DLD1 (cell line): ENCODE results near the gene MUSTN1.

ENCODE experiments used
- in situ Hi-C: cut with HindIII; loops from 2 replicates; pipeline ENCODE4 v1.10.0; 2017; ENCODE audit warnings: low sequenced_read_pairs

Gene MUSTN1

DNA sequence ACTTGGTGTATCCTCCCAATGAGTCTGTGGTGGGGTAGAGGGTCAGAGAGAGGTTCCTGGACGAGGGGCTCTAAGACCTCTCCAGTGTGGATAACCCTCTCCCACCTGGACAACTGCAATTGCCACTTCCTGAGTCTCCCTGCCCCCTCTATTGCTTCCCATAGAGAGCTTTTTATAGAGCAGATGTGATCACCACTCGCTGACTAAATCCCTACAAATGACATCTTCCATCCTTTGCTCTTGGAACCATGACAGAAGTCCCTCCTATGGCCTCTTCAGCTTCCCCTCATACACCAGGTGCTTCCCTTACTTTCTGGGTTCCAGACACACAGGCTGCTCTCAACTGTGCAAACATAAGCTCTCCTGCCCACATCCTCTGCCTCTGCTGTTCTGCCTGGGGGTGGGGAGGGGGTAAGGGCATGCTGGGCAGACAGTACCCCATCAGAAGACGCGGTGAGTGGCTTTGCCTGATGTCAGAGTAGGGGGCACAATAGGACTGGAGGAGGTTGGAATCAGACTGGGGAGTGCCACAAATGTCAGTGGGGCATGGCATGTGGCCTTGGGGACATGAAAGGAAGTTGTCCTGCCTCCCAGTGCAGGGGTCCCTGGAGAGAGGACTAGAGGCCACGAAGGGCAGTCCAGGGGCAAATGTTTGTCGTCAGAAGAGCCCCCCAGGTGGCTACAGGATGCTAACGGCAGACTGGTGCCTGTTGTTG, 25.0 kb downstream of the MUSTN1 start:
- in situ Hi-C loops, result no loop called here

DNA sequence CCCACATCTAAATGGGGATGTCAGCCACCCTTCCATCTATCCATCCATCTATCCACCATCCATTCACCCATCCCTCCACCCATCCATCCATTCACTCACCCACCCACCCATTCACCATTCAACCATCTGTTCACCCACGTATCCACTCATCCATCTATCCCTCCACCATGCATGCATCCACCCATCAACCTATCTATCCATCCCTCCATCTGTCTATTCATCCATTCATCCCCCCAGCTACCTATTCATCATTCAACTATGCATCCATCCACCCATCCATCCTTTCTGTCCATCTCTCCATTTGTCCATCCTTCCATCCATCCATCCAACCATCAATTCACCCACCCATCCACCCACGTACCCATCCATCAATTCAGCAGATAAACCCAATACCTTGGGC, 25.7 kb downstream of the MUSTN1 start:
- in situ Hi-C loops, result no loop called here

DNA sequence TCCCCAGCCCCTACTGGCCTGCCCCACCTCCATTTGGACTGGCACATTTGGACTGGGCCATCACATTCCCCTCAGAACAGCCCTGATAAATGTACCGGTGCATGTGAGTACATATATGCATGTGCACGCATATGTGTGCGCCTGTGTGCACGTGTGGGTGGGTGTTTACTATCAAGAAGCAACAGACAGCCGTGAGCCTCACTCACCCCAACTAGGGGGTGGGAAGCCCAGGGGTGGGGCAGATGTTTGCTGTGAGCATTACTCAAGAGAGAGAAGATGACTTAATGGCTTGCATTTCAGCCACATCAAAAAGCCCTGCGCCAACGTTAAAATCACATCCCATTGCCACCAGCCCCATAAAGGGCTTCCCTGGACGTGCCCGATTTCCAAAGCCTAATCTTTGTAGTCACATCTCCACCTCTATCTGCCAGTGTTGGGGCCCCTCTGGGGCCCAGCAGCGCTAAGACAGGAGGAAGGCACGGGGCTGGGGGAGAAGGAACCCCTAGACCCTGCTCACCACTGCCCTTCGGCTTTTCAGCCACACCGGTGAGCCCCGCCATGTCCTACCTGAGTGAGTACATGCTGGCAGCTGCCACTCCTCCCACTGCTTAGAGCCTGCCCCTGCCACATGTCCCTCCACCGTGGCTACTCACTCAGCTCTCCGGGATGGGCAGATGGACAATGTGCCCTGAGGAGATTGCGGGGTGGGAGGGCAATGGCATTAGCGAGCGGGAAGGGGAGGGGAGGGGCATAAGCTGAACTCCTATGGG, 29.4 kb downstream of the MUSTN1 start:
- in situ Hi-C loops, result no loop called here

DNA sequence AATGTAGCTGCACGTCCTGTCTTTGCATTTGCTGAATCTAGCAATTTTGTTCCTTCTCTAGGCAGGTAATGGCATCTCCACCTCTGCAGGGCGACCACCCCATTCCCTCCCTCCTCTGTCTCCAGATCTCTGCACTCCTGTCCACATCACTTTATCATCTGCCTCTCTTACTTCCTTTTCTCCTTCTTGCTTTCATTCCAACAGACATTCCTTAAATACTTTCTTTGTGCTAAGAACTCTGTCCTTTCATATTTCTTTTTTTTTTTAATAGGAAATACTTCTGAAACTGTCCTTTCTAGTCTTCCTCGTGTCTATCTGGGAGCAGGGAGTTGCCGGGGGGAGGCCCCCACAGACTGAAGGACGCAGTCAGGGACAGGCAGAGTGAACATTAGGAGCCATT, 33.0 kb downstream of the MUSTN1 start:
- in situ Hi-C loops, result no loop called here

DNA sequence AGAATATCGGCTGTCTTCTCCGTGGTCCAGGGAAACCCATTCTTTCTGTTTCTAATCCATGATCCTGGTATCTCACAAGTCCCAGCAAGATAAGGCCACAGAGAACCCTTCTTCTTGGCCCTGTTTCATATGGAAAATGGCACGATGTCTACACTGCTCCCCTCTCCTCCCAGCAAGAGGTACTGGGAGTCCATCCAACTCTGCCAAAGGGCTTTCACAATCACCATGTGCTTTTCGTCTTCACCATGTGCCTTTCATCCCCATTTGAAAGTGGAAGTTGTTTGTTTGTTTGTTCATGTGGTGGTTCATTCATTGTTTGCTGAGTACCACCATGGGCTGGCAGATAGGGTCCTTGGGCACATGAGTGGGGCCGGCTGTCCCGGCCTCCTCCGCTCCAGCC, 34.7 kb downstream of the MUSTN1 start:
- in situ Hi-C loops, result no loop called here

DNA sequence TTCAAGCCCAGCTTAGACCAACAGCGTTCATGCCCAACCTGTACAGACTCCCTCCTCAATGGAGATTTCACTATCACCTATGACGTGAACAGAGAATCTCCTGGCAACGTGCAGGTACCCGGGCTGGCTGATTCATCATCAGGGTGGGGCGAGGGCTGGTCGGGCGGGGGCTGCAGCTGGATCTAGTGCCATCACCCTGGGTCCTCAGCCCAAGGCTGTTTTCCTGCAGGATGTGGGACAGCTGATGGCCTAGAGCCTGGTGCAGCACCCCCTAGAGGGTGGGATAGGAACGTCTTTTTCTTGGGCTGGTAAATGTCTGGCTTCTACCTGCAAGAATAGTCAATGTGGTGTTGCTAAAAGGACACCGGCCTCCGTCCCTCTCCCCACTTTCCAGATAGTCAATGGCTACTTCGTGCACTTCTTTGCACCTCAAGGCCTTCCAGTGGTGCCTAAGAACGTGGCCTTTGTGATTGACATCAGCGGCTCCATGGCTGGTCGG, 35.8 kb downstream of the MUSTN1 start:
- in situ Hi-C loops, result no loop called here

DNA sequence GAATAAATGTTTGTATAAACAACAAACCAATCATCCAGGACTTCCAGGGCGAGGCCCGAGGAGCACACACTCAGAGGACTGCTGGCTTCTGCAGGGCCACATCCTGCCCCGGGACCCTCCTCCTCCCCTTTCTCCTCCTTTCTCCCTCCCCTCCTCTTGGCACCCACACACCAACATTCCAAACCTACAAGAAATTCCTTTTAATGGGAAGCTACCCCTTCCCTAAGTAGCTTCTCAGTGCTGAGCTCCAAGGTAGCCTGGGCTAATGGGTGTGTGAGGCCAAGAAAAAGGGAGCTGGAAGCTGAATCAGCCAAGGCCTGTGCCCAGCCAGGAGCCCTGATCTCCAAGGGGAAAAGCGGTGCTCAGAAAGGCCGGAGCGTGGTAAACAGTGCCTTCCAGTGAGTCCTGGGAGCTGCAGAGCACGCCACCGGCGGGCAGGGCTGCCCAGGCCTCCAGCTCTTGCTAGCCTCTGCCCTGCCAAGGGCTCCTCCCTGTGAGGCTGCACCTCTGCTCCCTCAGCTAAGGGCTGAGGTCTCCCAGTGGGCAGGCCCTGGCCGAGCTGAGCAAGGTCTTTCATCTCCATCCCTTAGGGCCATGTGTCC, 36.3 kb downstream of the MUSTN1 start:
- in situ Hi-C loops, result no loop called here

DNA sequence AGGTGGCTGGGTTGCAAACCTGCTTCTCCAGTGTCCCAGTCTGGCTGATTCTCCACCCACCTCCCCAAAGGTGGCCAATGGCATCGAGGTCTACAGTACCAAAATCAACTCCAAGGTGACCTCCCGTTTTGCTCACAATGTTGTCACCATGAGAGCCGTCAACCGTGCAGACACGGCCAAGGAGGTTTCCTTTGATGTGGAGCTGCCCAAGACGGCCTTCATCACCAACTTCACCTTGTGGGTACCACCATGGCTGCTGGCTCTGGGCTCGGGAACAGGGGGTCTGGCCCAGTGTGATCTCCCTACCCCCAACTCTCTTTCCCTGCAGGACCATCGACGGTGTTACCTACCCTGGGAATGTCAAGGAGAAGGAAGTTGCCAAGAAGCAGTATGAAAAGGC, 38.4 kb downstream of the MUSTN1 start:
- in situ Hi-C loops, result no loop called here

DNA sequence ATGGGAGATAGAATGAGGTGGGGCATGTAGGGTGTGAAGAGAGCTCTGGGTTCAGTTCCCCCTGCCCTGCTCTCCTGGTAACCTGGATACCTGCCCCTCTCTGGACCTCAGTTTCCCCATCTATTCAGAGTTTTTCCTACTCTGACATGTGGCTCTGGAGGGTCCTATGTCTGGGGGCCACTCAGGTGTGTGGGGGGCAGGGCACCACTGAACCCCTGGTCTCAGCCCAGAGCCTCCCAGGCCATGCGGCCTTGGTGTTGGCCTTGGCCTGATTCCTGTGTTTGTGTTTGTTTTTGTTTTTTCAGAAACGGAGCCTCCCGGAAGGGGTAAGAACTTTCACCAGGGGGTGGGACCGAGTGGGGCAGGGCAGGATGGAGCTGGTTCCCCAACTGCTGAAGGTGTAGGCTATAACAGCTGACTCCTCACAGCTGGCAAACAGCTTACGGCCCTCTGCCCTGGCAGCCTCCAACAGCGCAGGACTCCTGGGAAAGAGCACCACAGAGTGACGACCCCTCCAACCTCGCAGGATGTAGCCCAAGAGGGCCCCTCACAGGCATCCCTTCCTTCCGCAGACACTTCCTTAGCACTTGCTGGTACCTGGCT, 39.4 kb downstream of the MUSTN1 start:
- in situ Hi-C loops, result no loop called here

DNA sequence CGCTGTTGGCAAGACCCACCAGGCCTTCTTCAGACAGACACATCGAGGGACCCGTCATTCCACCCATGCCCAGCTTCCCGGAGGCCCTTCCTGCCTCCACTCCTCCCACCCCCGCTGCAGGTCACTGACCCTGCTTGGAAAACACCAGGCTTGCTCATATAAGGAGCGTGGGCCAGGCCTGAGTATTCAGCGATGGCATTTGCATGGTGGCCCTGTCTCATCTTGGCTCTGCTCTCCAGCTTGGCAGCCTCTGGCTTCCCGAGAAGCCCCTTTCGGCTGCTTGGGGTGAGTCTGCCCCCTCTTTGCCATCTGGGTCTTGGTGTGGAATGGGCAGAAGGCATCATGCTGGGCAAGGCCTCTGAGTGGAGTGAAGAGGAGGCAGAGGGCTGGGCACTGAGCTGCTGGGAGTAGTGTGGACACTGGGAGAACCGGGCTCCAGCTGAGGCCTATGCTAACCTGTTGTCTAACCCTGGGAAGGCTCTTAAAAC, 40.2 kb downstream of the MUSTN1 start, which contains the start of gene ITIH3:
Gene ITIH3 (plus strand): TSS at position 185 of the 488 bp plus-strand sequence. CDS start 8 bp downstream, at position 193.
- in situ Hi-C loops, result no loop called here

DNA sequence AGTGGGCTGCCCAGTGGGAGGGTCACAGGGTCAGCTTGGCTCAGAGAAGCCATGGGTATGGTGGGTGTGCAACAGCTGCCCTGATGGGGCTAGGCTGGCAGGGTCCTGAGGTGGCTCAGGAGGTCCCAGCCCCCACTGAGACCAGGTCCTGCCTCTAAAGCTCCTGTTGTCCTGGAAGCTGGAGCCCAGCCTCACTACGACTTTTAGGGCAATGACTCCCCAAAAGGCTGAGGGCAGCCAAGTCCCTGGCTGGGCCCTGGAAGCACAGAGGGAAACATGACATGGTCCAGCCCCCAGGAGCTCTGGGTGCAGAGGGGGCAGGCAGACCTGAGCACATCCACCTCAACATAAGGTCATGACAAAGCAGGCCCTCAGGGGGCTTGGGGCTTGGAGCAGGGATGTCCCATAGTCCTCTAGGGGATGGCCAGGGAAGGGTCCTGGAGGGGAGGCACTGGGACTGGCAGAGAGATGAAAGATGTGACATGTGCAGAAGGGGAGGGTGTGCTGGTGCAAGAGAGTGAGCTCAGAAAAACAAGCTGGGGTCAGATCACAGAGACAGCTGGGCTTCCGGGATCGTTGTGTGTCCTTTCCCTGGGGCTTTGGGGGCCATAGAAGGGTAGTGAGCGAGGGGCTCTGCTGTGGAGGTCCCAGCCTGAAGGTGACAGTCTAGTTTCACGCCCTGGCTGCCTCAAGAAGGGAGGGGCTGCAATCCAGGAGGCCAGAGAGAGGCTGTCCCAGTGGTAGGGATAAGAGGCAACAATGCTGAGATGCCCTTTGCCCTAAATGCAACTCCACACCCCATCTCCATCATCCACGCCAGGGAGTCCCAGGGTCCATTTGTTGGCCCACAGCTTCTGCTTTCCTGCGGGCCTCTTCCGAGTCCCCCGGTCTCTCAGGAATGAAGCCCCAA, 40.9 kb downstream of the MUSTN1 start:
- in situ Hi-C loops, result no loop called here

DNA sequence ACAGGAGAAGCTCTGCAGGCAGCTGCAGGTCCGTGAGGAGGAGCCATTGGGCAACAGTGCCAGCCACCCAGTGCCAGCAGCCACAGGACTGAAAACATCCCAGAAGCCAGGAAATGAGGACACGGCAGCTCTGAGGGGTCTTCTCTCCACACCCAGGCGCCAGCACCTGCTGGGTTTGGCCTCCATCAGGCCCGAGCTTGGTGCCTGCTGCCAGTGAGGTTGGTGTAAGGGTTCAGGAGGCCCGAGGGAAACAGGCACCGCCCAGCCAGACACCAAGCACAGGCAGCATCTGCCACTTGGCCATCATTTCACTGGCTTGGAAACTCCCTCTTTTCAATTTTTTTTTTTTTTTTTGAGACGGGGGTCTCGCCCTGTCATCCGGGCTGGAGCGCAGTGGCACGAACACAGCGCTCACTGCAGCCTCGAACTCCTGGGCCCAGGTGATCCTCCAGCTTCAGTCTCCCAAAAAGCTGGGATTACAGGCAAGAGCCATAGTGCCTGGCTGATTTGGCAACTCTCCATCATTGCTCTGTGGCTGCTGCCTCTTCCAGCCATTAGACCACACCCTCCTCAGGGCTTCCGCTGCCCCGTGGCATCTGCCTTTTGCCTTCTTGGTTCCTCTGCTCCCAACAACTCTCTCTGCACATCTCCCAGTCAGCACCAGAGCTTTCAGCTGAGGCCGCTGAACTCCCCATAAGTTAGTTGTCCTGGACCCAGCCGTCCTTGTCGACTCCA, 41.7 kb downstream of the MUSTN1 start:
- in situ Hi-C loops, result no loop called here

DNA sequence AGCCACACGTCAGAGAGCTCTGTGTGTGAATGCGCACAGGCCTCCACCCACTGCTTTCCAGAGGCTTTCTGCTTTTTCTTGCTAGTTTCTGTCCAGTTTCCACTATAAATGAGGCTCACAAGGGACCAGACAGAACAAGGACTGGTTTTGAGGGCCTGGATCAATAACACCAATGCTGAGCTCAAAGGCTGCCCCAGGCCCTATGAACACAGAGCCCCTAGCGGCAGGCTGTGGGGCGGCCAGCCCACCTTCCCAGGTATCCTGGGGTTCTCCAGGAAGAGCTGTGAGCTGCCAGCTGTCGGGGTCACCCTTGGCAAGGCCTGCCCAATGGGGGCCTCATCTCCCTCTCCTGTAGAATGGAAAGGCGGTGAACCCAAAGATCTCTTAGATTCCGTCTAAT, 42.4 kb downstream of the MUSTN1 start:
- in situ Hi-C loops, result no loop called here

DNA sequence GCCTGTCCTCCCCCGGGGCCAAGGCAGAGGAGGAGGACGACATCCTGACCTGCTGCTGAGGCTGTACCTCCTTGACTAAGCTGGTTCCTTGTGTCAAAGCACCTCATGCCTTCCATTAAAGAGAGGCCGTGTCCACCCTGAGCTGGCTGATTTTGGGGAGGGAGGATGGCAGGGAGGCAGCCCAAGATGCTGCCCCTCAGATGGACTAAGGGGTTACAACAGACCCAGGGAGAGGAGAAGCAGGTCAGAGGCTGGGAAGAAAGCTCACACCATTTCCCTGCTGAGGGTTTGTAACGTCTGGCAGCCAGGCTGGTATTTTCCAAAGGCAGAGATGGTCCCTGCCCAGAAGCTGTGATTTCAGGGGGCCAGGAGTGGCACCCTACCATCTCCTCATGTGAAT, 42.9 kb downstream of the MUSTN1 start:
- in situ Hi-C loops, result no loop called here

DNA sequence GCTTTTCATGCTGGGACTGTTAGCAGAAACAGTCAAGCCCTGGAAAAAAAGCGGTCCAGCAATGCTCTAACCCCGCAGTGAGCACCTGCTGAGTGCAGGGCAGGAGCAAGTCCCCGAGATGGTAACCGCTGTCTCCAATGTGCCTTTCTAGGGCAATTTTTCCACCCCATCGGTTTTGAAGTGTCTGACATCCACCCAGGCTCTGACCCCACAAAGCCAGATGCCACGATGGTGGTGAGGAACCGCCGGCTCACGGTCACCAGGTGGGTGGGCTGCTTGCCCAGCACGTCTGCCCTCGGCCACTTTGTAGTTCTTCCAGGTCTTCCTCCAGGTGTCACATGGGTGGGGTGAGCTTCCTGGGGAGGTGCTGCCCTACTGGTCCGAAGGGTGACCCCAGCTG, 43.5 kb downstream of the MUSTN1 start:
- in situ Hi-C loops, result no loop called here

DNA sequence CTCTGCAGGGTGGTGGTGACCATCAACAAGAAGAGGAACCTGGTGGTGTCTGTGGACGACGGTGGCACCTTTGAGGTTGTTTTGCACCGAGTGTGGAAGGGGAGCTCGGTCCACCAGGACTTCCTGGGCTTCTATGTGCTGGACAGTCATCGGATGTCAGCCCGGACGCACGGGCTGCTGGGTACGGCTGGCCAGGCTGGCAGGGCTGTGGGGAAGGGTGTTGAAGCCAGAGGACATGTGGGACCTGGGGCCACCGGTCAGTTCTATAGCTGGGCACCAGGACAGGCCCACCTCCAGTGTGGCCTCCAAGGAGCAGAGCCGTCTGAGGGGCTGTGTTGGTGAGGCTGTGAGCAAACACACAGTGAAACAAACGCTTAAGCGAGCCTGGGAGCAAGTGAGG, 44.1 kb downstream of the MUSTN1 start:
- in situ Hi-C loops, result no loop called here

DNA sequence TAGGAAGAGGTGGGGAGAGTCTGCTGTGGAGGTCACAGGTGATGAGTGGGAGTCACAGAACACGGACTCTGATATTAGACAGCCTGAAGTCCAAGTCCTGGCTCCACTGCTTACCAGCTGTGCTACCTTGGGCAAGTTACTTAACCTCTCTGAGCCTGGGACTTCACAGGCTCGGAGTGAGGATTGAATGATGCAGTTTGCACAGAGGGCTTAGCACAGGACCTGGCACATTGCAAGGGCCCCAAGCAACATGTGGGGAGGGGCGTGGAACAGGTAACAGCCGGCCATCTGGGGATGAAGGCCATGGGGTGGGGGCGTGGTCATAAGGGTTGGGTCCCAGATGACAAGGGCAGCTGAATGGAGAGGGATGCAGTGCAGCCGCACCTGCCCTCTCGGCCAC, 44.5 kb downstream of the MUSTN1 start:
- in situ Hi-C loops, result no loop called here

DNA sequence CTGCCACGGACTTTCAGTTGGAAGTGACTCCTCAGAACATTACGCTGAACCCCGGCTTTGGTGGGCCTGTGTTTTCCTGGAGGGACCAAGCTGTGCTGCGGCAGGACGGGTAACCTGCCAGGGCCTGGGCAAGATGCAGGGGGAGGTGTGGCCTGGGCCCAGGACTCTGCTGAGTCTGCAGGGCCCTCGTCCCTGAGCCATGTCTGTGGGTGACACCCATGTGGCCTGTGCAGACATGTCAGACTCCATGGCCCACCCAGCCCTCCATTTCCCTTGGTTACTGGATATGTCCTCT, 45.1 kb downstream of the MUSTN1 start:
- in situ Hi-C loops, result no loop called here

DNA sequence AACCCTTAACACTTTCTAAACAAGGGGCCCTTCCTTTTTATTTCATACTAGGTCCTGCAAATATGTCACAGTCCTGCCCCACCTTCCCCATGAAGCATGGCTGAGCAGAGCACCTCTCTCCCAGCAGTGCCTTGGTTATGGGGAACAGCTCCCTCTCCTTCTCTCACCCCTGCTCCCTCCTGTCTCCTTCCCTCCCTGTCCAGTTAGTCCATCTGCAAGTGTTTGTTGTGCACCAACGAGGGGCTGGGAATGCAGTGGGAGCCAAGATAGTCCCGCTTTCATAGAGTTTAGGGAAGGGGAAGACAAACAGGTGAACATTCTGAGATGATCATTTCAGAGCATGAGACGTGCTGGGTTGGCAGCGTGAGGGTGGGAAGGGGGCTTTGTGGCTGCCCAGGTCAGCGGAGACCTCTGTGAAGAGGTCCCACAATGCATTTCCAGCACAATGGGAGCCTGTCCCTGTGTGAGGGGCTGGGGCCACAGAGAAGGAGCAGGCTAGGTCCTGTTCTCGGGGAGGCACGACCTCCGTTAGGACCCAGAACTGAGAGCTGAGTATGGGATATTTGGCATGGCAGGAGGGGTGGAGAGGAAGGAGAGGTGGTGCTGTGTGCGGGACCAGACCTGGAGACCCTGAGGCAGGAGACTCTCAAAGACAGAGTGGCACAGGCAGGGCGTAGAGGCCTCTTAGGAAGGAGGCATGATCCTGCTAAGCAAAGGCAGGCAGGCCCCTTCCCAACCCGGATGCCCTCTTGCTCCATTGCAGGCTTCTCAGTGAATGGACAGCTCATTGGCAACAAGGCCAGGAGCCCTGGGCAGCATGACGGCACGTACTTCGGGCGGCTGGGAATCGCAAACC, 45.7 kb downstream of the MUSTN1 start:
- in situ Hi-C loops, result no loop called here
